ENCODE measurements around the gene SULT2B1.
"Not testable (repeated sequence)": the region's sequence is repeated elsewhere in the genome, so short reads cannot be mapped to it uniquely, and the experiment has no call there.

Gene SULT2B1

DNA sequence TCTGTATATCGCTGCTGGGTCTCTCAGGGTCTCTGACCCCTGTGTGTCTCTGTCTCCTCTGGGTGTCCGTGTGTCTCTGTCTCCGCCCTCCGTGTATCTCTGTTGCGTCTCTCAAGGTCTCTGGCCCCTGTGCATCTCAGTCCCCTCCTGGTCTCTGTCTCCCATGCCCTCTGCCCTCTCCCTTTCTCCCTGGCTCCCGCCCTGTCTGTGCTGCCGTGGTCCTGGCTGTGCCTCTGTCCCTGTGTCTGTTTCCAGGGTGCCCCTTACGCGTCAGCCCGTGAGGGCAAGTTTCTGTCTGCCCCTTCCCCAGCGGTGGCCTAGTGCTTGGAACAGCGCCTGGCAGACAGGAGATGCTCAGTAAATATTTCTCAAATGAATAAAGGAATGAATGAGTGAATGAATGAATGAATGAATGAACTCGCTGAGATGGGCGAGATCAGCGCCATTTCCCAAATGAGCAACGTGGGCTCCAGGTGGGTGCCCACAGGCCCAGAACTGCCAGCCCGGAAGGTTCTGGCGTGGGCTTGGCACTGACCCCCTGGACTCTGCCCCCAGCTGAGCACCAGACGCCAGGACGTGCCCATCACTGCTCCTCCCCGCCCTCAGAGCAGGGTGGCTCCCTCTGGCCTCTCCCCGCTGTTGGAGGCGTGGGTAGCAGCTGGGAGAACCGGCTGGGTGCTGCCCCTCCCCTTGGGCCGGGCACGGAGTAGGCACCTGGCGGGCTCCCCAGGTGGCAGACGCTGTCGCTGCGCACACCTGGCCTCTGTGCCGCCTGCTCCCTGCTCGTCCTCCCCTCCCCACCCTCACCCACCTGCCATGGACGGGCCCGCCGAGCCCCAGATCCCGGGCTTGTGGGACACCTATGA, at the start of gene SULT2B1:
SULT2B1 (plus strand) TSS at position 736 of the 866 bp plus-strand sequence; CDS start at position 817, 81 bp downstream.
- no peak for DNase-seq

DNA sequence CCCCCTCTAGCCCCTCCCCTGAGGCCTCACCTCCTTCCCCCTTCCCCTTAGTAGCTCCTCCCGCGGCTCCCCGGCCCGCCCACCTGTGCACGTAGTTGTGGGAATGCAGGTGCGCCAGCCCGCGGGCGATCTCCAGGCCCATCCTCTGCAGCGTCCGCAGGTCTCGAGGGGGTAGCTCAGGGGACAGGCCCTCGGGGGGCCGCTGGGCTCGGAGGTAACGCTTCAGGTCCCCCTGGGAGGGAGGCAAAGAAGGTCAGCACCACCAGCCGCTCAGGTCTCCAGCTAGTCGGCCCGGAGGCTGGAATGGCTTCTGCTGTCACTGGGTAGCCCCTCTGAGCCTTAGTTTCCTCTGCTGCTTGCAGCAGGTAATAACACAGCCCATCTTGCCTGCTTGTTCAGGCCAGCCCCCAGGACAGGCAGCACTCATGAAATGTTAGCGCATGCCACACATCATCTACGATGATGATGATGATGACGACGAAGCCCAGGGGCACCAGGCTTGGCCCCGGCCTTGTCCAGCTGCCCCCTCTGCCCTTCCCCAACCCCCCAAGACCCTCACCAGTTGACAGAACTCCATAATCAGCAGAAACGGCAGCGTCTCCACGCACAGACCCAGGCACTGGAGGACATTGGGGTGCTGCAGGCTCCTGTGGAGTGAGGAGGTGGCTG, 49.5 kb upstream of the SULT2B1 start:
- DNase-seq, result peak in 1 of 2 donors; percentile 71

DNA sequence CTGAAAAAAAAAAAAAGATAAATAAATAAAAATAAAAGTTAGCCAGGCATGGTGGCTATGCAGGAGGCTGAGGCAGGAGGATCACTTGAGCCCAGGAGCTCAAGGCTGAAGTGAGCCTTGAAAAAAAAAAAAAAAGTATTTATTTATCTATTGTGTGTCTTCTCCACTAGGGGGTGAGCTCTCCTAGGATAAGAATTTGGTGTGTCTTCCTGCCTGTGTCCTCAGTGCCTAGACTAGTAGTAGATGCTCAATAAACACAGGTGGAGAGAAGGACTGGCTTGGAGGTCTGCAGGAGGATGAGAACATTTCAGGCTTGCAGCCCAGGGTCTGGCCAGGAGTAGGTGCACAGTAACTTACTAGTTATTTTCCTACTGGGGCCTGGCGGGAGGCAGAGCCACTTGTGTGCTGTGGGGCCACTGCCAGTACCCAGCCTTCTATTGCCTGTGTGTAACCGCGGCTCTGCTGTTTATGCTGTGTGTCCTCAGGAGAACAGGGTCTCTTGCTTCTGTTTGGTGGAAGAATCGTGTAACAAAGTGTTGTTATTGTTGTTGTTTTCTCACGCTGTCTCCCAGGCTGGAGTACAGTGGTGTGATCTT, 45.7 kb upstream of the SULT2B1 start:
- DNase-seq, result no peak

DNA sequence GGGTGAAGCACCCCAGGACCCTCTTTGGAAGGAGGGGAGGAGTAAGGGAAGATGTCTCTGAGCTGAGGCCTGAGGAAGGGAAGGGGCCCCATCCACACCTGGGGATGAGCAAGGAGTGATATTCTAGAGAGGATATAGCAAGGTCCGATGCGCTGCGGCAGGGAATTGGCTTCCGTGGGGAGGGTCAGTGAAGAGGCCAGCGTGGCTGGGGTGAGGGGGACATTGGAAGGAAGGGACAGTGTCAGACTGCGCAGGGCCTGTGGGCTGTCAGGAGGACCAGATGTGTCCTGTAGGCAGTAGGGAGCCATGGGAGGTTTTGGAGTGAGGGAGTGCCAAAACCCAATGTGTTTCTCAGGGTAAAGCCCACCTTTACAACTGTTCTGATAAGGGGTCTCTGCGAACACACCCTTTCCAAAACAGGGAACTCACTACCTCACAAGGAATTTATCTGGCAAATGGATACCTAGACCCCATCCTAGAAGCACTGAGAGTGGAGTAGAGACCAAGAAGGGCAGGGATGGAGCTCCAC, 44.0 kb upstream of the SULT2B1 start:
- no peak for DNase-seq

DNA sequence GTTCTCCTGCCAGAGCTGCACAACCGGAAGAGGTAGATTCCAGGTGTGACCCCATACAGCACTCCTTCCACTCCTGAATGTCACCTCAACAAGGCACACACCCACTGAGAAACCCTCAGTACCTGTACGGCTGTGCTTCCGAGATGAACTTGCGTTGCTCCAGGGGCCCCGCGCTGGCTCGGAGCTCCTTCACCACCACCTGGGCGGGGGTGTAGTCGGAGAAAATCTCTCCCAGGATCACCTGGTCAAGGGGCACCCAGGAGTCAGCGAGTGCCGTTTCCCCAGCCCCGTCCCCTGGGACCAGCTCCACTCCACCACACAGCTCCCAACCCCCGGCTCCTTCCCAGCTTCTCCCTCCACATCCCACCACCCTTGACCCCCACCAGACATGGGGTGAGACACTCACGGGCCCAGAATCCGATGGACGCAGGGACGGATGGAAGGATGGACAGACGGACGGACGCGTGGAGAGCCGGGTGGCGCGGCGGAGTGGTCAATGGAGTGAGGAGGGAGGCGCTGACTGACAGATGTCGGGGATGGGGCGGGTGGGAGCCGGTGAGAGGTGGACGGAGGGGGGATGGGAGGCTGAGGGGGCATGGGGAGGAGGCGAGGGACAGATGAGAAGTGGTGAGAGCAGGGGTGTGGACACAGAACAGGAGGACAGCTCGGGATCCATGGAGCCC, 43.1 kb upstream of the SULT2B1 start:
- no peak for DNase-seq

DNA sequence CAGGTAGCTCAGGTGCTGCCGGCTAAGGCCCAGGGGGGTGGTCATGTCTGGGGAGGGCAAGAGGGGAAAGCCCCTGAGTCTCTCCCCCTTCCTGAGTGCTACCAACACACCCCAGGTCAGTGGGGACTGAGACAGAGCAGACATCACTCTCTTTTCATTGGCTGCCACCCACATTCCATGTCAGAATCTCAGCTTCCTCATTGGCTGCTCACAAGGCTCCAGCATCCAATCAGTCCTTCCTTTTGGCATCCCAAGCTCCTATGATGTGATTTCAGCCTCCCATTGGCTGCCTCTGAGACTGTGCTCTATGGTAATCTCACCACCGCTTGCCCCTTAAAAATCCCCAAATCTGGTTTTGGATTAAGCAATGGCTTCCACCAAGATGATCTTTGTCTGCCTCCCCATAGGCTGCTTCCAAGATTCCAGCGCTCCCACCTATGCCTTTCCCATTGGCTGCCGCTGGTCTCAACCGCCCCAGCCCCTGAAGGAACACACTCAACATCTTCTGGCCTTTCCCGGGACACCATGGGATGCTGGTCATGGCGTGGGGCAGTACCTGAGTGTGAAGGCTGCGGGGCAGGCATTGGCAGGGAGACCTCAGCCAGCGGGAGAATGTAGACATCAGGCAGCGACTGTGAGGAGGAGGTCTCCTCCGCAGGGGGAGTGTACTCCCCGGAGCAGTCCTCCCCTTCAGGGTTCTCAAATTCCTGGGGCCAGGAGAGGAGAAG, 42.3 kb upstream of the SULT2B1 start:
- no peak for DNase-seq

DNA sequence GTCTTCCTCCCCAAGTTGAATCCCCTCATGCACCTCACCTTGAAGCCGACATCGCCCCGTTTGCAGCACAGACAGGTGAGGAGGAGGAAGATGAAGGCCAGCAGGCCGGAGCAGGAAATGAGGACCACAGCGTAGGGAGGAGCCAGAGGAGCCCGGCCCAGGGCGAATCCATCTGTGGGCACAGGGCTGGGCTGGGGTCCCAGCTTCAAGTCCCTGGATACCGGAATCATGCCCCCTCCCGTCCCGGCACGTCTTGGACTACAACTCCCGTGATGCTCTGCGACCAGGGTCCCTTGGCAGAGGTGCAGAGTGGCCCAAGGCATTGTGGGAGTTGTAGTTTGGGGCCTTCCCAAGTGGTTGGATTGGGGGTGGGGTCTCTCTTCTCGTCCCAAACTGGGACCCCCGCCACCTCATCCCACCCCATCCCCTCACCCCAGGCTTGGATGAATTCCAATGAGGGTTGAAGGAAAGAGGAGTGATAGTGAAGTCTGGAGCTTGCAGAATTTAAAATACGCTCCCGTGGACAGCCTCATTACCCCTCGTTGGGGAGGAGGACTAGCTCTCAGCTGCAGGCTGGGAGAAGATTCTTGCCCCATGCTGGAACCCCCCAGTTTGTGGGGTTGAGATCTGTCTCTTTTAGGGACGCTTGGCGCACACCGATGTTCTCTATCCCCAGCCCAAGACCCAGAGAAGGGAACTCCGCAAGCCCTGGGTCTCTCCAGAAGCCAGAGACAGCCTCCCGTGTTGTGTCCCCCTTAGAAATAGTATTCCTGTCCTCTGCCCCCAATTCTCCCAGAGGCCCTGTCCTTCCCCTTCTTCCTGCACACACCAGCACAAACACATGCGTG, 41.3 kb upstream of the SULT2B1 start:
- DNase-seq, result peak; percentile 78 to 82

DNA sequence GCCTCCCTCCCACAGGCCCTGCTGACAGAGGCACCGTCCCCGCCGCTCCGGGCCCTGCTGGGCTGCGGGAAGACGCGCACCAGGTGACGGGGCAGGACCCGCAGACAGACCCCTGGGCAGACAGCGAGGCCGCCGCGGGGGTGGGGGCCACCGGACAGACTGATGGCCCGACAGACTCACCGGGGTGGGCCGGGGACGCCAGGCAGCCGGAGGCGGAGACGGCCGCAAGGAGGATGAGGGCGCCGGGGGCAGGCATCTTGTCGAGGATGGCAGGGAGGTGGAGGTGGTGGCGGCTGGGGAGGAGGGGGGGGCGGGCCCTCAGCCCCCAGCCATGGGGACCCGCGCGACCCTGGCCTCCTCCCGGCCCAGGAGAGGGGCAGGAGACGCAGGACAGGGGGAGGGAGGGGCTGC, 40.6 kb upstream of the SULT2B1 start:
- DNase-seq, result no peak

DNA sequence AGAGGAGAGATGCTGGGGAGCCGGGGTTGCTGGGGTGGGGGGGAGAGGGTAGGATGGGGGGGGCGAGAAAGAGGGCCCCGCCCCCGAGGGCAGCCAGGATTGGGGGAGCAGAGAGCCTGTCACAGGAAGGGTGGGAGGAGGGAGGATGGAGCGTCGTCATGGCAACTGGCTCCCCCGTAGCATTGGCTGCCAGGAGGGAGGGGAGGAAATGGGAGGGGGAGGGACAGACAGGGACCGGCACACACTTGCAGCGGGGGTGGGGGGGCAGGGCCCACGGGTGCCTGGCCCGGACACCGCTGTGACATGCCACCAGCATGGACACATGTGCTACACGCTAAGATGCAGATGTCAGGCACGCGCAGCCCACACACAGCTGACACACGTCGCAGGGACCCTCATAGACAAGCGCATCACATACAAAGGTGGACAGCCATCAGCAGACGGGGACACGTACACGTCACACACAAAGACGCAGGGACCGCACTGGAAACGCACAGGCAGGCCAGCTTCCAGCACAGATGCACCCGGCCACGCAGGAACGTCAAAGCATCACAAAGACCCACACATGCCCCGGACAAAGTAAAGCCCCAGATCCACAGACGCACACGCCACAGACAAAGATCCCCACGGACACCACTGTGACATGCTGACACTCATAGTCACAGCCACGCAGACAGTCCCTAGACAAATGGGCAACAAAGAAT, 40.0 kb upstream of the SULT2B1 start, which contains the start of gene LMTK3:
LMTK3 (minus strand) TSS at position 36 of the 704 bp plus-strand sequence. CDS start 259 bp downstream, outside the sequence.
- peak; percentile 76 to 79 for DNase-seq

DNA sequence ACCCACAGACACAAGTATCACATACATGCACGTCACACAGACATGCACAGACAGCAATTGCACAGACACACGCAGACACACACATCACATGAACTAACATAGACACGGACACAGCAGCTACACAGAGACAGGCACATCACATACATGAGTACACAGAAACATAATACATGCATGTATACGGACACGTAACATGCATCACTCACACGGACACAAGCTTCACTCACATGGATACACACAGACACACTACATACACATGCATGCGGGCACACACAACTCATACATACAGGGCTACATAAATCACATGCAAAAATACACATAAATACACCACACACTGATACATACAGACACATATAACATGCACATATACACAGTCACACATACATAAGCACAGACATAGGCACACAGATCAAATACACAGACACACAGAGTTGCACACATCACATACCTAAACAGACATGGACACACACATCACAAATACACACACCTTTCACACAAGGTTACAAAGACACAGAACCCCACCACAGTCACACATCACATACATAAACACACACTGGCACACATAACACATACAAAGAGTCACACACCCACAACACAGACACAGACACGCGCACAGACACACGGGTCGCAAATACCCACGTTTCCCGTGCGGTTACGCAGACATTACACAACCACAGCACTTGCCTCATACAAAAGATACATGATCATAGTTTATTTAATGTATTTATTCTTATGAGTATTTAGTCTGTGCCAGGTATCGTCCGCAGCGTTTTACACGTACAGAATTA, 39.3 kb upstream of the SULT2B1 start:
- no peak for DNase-seq

DNA sequence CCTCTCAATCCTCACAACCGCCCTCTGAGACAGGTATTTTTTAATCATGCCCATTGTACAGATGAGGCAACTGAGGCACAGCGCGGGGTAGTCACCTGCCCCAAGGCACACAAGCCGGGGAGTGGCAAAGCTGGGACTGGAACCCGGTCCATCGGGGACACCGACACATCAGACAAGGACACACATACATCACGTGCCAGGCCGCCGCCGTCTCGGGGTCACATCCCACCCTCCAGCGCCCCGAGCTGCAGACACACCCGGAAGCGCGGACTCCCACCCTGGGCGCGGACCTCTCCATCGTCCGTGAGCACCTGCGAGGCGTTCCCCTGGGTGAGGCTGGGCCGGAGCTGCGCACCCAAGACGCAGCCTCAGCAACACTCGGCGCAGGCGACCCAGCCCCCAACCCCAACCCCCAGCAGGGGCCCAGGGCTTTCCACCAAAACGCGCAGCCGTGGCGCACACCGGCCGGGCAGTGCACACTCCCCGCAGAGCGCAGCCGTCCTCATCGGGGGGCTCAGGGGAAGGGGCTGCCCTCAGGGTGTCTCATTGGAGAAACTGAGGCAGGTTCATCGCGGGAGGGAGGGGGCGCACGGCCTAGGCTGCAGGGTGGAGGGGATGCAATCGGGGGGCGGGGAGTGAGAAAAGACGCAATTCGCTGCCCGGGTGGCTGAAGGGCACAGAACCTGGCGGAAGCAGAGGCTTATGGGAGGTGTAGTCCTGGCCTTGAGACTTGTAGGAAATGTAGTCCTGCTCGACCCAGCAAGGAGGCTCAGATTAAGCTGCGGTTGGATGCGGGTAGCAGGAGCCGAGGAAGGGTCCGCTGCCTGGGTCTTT, 38.5 kb upstream of the SULT2B1 start:
- DNase-seq, result peak; percentile 75 to 77

DNA sequence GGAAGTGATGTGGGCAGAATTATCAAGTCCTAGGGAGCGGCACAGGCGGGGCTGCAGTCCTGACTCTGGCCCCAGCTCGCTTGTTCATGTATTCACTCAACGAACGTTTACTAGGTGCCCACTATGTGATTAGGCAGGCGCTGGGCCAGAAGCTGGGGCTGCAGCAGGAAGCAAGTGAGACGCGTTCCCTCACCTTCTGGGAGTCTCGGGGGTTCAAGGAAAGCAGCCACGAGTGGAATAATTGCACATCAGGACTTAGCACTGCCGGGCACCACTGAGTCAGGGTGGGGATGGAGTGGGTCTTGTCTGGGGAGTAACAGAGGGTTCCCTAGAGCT, 37.9 kb upstream of the SULT2B1 start:
- DNase-seq, result no peak

DNA sequence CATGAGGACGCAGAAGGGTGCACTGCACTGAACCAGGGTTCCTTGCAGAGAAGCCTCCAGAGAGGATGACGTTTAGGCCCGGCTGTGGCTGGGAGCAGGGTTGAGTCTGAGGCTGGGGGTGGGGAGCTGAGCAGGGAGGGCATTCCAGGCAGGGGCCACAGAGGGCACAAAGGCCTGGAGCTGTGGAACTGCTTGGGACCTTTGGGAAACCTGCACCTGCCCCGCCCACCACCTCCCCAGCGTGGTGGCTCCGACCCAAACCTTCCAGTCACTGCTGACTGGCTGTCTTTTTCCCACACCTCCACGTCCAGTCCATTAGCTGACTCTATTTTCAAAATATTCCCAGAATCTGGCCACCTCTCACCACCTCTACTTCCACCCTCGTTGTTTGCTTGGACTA, 35.4 kb upstream of the SULT2B1 start:
- no peak for DNase-seq

DNA sequence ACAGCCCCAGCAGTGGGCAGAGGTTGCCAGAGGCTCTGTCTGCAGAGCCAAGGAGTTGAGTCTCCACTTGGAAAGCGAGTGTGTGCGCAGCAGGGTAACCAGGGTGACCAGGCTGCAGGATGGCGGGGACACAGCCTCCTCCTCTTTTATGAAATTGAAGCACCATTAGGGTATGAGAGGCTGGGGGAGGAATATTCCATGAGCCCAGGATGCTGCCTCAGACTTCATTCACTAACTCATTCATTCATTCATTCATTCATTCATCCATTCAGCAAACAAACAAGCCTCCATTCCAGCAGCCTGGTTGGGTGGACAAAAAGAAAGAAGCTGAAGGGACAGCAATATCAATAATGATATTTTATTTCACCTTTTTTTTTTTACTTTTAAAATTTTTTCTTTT, 33.8 kb upstream of the SULT2B1 start:
- DNase-seq, result no peak

DNA sequence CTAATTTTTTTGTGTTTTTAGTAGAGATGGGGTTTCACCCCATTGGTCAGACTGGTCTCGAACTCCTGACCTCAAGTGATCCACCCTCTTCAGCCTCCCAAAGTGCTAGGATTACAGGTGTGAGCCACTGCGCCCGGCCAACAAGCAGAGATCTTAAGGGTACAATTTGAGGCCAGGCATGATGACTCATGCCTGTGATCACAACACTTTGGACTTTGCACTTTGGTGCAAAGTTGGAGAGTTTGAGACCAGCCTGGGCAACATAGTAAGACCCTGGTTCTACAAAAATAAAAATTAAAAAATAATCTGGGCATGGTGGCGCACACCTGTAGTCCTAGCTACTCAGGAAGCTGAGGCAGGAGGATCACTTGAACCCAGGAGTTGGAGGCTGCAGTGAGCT, 32.5 kb upstream of the SULT2B1 start:
- DNase-seq, result not testable (repeated sequence)

DNA sequence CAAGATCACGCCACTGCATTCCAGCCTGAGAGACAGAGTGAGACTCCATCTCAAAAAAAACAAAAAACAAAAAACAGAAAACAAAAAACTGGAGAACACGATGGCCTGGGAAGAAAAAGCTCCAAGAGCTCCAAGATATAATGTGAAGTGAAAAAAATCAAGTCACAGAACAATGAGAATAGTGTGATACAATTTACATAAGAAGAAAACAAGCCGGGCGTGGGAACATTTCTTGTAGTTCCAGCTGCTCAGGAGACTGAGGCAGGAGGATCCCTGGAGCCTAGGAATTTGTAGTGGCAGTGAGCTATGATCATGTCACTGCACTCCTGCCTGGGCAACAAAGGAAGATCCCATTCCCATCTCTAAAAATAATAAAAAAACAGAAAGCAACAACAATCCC, 31.8 kb upstream of the SULT2B1 start:
- no peak for DNase-seq

DNA sequence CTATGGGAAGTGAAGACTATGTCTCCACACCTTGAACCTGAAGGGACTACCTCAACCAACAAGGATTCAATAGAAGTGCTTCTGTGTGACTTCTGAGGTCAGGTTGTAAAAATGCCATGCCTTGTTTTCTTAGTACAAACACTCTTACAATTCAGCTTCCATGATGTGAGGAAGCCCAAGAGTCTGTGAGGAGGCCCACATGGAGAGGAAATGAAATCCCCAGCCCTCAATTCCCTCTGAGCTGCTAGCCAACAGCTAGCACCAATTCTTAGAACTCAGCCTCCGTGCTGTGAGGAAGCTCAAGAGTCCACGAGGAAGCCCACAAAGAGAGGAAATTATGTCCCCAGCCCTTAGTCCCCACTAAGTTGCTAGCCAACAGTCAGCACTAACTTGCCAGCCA, 27.8 kb upstream of the SULT2B1 start:
- no peak for DNase-seq

DNA sequence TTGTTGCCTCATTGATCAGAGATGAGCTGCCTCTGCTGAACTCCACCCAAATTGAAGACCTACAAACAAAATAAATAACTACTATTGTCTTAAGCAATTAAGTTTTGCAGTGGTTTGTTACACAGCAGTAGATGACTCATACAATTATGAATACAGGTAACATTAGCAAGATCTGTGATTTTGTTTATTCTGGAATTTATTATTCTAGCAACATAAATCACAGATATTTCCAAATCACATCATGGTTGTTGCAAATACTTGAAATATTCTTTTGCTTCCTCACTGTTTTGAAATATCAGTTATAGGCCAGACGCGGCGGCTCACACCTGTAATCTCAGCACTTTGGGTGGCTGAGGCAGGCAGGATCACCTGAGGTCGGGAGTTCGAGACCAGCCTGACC, 27.2 kb upstream of the SULT2B1 start:
- no peak for DNase-seq

DNA sequence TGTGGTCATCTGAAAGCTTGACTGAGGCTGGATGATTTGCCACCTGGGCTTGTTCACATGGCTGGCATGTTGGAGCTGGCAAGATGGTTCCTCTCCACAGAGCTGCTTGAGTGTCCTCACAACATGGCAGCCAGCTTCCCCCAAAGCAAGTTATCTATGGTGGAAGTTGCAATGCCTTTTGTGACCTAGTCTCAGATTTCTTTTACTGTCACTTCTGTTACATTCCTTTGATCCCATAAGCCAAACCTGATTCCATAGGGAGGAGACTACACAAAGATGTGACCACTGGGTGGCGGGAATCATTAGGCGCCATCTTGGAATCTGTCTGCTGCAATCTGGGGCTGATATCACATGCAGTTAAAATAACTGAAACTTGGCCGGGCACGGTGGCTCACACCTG, 22.8 kb upstream of the SULT2B1 start:
- no peak for DNase-seq
